ENCODE measurements around the gene NUDT4.

DNA sequence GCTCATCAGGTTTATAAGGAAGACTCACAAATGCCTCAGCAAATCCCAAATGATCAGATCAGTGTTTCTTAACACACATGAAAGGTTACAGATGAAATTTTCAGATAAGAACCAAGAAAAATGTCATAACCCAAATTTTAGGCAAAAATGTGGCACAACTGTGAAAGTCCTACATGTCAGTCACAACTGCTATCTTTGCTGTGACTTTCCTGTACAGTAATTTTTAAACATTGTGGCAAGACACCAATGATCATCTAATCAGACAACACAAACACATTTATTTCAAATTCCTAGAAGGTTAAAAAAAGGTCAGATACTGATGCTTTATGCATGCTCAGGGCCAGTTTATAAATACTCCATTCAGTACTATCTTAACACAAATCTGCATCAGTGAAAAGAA is 31.1 kb downstream of the NUDT4 start:
- no peak for TF ChIP-seq POLR2A (IDR thresholded peaks at IDR 0.05)
- TF ChIP-seq, protein P1, sequence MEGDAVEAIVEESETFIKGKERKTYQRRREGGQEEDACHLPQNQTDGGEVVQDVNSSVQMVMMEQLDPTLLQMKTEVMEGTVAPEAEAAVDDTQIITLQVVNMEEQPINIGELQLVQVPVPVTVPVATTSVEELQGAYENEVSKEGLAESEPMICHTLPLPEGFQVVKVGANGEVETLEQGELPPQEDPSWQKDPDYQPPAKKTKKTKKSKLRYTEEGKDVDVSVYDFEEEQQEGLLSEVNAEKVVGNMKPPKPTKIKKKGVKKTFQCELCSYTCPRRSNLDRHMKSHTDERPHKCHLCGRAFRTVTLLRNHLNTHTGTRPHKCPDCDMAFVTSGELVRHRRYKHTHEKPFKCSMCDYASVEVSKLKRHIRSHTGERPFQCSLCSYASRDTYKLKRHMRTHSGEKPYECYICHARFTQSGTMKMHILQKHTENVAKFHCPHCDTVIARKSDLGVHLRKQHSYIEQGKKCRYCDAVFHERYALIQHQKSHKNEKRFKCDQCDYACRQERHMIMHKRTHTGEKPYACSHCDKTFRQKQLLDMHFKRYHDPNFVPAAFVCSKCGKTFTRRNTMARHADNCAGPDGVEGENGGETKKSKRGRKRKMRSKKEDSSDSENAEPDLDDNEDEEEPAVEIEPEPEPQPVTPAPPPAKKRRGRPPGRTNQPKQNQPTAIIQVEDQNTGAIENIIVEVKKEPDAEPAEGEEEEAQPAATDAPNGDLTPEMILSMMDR (IDR thresholded peaks at IDR 0.05): no peak
- no peak for TF ChIP-seq POLR2AphosphoS5 (IDR thresholded peaks at IDR 0.05)

All from prostate gland (tissue), 2 donors.